TTC549 (cell line): Measurements from ENCODE around the gene NSD2.
"Not testable (repeated sequence)": the region's sequence is repeated elsewhere in the genome, so short reads cannot be mapped to it uniquely, and the experiment has no call there.

Experiments
- FAIRE-seq: peaks from 2 replicates; lab custom pipeline; 2012; peaks lifted over from hg19 to GRCh38; lab: Jason Lieb, UNC

The NSD2 gene

DNA sequence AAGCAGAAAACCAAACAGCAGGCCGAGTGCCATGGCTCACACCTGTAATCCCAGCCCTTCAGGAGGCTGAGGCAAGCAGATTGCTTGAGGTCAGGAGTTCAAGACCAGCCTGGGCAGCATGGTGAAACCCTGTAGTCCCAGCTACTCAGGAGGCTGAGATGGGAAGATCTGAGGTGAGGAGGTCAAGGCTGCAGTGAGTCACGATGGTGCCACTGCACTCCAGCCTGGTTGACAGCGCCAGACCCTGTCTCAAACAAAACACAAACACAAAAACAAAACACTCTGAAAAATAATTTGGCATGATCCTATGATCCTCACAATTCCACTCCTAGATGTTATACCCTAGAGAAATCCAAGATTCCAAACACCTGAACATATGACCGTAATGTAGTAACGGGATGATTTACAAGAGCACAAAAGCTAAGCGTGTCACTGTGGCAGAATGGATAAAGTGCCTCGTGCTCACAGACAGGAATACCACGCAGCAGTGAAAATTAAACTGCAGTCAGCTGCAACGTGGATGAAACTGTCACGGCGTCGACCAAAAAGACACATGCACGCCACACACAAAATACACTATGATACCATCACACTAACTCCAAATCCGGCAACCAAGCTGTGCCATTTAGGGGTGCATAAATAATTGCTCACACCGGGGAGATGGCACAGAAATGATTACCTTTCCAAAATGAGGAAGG, 135.9 kb downstream of the NSD2 start:
- no peak for FAIRE-seq

DNA sequence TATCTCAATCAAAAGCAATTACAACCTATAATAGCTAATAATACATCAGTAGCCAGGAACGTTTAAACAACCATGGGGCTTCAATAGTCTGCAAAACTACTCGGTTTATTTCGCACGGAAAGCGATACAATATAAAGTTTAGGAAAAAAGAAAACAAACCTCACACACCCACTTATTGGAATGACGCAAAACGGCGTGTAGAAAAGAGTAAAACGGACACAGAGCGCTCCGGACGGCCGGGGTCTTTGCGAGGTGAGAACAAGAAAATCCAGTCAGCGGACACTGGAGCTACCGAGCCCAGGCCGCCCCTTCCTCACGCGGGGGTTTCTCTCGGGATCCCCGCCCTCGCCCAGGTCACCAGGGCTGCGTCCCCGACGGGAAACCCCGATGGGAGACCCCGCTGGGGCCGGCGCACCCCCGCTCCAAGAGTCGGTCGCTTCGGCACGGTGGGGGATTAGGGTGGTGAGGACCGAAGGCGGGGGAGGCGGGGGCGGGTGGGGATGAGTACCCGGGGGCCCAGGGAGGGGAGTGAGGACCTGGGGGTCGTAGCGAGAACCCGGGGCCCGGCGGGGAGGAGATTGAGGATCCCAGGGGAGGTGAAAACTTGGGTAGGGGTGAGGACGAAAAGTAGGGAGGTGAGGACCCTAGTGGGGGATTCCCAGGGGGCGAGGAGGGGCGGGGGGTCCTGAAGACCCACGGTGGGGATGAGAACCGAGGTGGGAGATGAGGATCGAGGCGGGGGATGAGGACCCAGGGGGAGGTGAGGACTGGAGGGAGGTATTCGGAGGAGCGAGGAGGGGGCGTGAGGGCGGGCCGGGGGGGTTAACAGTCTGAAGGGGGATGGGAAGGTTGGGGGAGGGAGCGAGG, 136.8 kb downstream of the NSD2 start:
- no peak for FAIRE-seq

GRCh38 chr4:2008671-2008920, 137.4 kb downstream of the NSD2 start:
- no peak for FAIRE-seq

- FAIRE-seq: no peak
Measured at GRCh38 chr4:2008921-2009650, 137.9 kb downstream of the NSD2 start, which contains the start of gene NELFA. NELFA (minus strand) TSS chr4:2008974; CDS start chr4:2008959, 15 bp downstream.

DNA sequence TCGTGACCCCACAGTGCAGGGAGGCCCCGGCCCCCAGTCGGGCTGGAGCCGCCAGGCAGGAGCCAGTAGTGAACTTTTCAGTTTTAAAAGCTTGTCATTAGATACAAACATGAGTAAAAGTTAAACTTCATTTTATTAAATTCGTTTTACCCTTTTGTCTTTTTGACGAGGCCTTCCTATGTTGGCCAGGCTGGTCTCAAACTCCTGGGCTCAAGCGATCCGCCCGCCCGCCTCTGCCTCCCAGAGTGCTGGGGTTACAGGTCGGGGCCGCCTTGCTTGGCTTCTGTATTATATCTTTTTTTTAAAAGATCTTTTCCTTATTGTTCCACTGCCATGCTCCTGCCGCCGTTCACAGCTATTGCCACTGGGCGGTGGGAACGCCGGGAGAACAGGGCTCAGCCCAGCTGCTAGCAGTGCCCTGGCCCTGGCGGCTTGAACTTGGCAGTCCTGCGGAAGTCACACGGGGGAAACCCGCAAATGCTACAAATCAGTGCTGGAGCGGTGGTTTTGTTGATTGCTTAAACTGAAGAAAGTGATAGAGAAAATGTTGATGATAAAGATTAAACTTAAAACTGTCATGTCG, 138.5 kb downstream of the NSD2 start:
- no peak for FAIRE-seq

- FAIRE-seq: no peak
Measured at GRCh38 chr4:2011583-2011982, 140.4 kb downstream of the NSD2 start.

- FAIRE-seq: no peak
Measured at GRCh38 chr4:2015008-2015407, 143.8 kb downstream of the NSD2 start.

DNA sequence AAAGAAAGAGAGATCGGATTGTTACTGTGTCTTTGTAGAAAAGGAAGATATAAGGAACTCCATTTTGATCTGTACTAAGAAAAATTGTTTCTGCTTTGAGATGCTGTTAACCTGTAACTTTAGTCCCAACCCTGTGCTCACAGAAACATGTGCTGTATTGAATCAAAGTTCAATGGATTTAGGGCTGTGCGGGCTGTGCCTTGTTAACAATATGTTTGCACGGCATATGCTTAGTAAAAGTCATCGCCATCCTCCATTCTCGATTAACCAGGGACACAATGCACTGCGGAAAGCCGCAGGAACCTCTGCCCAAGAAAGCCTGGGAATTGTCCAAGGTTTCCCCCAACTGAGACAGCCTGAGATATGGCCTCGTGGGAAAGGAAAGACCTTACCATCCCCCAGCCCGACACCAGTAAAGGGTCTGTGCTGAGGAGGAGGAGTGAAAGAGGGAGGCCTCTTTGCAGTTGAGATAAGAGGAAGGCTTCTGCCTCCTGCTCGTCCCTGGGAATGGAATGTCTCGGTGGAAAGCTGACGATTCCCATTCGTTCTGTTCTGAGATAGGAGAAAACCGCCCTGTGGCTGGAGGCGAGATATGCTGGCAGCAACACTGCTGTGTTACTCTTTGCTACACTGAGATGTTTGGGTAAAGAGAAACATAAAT, 150.3 kb downstream of the NSD2 start:
- not testable (repeated sequence) for FAIRE-seq

DNA sequence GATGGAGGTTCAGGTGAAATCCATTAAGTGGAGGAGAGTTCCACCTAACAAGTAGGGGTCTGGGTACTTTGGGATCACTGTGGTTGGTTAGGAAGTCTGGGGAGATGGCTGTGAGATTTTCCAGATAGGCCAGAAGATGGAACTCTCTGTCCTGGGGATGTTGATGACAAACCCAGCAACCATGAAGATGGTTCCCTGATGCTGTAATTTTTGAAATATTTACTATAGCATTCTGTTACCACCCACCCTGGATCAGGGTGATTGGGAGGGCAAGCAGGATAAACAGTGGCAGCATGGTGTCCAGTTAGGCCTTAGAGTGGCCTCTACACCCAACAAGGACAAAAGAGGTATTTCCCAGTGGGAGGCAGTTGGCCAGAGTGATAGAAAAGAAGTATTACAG, 153.5 kb downstream of the NSD2 start:
- FAIRE-seq: no peak

- no peak for FAIRE-seq
Measured at GRCh38 chr4:2025817-2026216, 154.6 kb downstream of the NSD2 start.

GRCh38 chr4:2027120-2027519, 155.9 kb downstream of the NSD2 start:
- FAIRE-seq: not testable (repeated sequence)

GRCh38 chr4:2031161-2031560, 160.0 kb downstream of the NSD2 start:
- FAIRE-seq: not testable (repeated sequence)
